Mesendoderm (in vitro differentiated cells): ENCODE data around the gene TCERG1L.

Experiments
- DNase-seq: peaks from one replicate; pipeline ENCODE4 v3.0.0; 2013
- H2AK5ac ChIP-seq: 2 replicates; pipeline ENCODE4 v1.6.1; 2013; ENCODE audit warnings: low read length, inconsistent platforms
- H2BK120ac ChIP-seq: 2 replicates; pipeline ENCODE4 v1.6.1; 2013; ENCODE audit warnings: low read depth, mild to moderate bottlenecking, low read length, moderate library complexity, mixed read lengths
- H2BK15ac ChIP-seq: replicated peaks from 2 replicates; pipeline ENCODE4 v1.6.1; 2013; ENCODE audit warnings: low read depth, mild to moderate bottlenecking, moderate library complexity
- H2BK5ac ChIP-seq: 2 replicates; pipeline ENCODE4 v1.6.1; 2013; ENCODE audit warnings: low read length, inconsistent platforms
- H3K18ac ChIP-seq: 2 replicates; pipeline ENCODE4 v1.6.1; 2013; ENCODE audit warnings: mild to moderate bottlenecking, low read length, mixed read lengths
- H3K23ac ChIP-seq: one replicate; pipeline ENCODE4 v1.6.1; 2013; ENCODE audit warnings: low read length
- H3K27ac ChIP-seq: 2 replicates; pipeline ENCODE4 v1.5.1; 2013; ENCODE audit warnings: low read depth, mild to moderate bottlenecking, inconsistent platforms, low read length, moderate library complexity
- H3K27me3 ChIP-seq: 2 replicates; pipeline ENCODE4 v1.6.1; 2013; ENCODE audit warnings: low read length, control low read depth, mild to moderate bottlenecking, inconsistent platforms; ENCODE audit not compliant: insufficient read depth, poor library complexity
- H3K36me3 ChIP-seq: 2 replicates; pipeline ENCODE4 v1.6.1; 2013; ENCODE audit warnings: low read length, inconsistent platforms; ENCODE audit not compliant: control insufficient read depth, insufficient read depth
- H3K4ac ChIP-seq: one replicate; pipeline ENCODE4 v1.6.1; 2013; ENCODE audit warnings: low read depth, mild to moderate bottlenecking, low read length, moderate library complexity
- H3K4me1 ChIP-seq: 2 replicates; pipeline ENCODE4 v1.6.1; 2013; ENCODE audit warnings: low read depth, low read length, inconsistent platforms; ENCODE audit not compliant: control insufficient read depth
- H3K4me2 ChIP-seq: 2 replicates; pipeline ENCODE4 v1.6.1; 2013; ENCODE audit warnings: low read length
- H3K4me3 ChIP-seq: 2 replicates; pipeline ENCODE4 v1.5.1; 2013; ENCODE audit warnings: mild to moderate bottlenecking, low read length
- H3K56ac ChIP-seq: one replicate; pipeline ENCODE4 v1.6.1; 2013; ENCODE audit warnings: low read length
- H3K79me1 ChIP-seq: 2 replicates; pipeline ENCODE4 v1.6.1; 2013; ENCODE audit warnings: low read length, inconsistent platforms
- H3K79me2 ChIP-seq: 2 replicates; pipeline ENCODE4 v1.6.1; 2013; ENCODE audit warnings: mild to moderate bottlenecking, low read length; ENCODE audit not compliant: control insufficient read depth, insufficient read depth
- H3K9ac ChIP-seq: 2 replicates; pipeline ENCODE4 v1.6.1; 2013; ENCODE audit warnings: low read length, inconsistent platforms
- H4K5ac ChIP-seq: one replicate; pipeline ENCODE4 v1.6.1; 2013; ENCODE audit warnings: low read length
- H4K8ac ChIP-seq: one replicate; pipeline ENCODE4 v1.6.1; 2013; ENCODE audit warnings: low read depth, mild to moderate bottlenecking, control low read depth, low read length, moderate library complexity
- WGBS: extraction: QIAGEN DNeasy Blood & Tissue Kit; methylation state at CpG from one replicate; pipeline ENCODE4 v1.1.7; 2013; ENCODE audit warnings: low lambda C conversion rate, missing lambda C conversion rate; ENCODE audit not compliant: insufficient coverage; ENCODE audit errors: extremely low coverage; 5-methylcytosine and 5-hydroxymethylcytosine counted together

Gene TCERG1L

GRCh38 chr10:131173484-131174210 lies 137.9 kb downstream of the TCERG1L start:
- Histone ChIP-seq H3K79me1 (peaks cover 2% of the 10 kb centered on the region), H3K4me1 (no peaks in the 10 kb centered on the region), H4K5ac (no peak overlapping the region), H3K4me3 (no peak overlapping the region), H3K27me3 (no peaks in the 10 kb centered on the region), H3K79me2 (no peaks in the 10 kb centered on the region), H3K27ac (no peak overlapping the region), H3K9ac (no peak overlapping the region), H4K8ac (no peak overlapping the region), H2BK120ac (no peak overlapping the region), H3K4ac (no peak overlapping the region), H2BK5ac (no peak overlapping the region), H3K23ac (no peak overlapping the region), H3K36me3 (peaks cover 2% of the 10 kb centered on the region), H3K56ac (no peak overlapping the region), H2BK15ac (no peak overlapping the region), H3K4me2 (no peak overlapping the region), H3K18ac (no peak overlapping the region), H2AK5ac (no peak overlapping the region)
- WGBS = no CpG with 5 or more reads among the region's 12 CpGs
- DNase-seq = no peak

DNA sequence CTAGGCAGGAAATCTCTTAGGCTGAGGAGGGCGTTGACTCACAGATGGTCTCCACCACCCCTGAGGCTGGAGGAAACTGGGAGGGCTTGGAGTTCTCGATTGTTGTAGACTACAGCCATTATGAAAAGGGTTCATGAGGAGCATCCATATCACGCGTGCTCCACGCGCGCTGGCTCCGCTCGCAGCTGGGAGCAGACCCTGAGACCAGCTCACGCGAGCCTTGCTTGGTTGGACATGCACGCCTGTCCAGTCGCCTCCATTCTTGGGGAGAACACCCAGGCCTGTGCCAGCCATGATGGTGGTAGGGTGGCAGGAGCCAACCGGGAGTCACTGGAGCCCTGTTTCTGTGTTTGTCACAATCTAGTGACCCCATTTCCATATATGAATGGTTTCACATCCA lies 139.1 kb downstream of the TCERG1L start:
- H3K18ac ChIP-seq = no peak overlapping the region
- no peak overlapping the region for H3K23ac ChIP-seq
- no CpG with 5 or more reads among the region's 14 CpGs for WGBS

DNA sequence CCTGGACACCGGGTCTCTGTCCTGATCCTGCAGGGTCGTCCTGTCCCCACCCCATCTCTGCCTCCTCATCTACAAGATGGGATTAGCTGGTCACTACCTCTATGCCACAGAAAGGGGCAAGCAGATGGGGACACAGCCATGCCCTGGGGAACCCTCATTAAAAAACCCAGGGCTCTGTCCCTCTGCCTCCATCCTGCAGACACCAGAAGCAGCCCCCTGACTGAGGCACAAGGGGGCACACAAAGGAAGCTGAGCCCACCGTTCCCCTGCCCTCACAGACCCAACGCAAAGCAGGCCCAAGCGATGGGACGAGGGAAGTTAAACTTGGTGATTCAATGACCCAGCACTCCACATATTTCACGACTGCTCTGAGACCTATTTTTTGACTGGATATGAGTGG lies 142.4 kb downstream of the TCERG1L start:
- Histone ChIP-seq H3K18ac (no peak overlapping the region), H2BK5ac (no peak overlapping the region), H3K4ac (no peak overlapping the region), H3K4me1 (no peaks in the 10 kb centered on the region), H2AK5ac (no peak overlapping the region), H3K27me3 (no peaks in the 10 kb centered on the region), H4K8ac (no peak overlapping the region), H3K4me3 (no peak overlapping the region), H3K27ac (no peak overlapping the region), H2BK15ac (no peak overlapping the region), H3K56ac (no peak overlapping the region), H4K5ac (no peak overlapping the region), H2BK120ac (no peak overlapping the region), H3K23ac (no peak overlapping the region), H3K79me2 (no peaks in the 10 kb centered on the region), H3K4me2 (no peak overlapping the region), H3K9ac (no peak overlapping the region), H3K79me1 (no peaks in the 10 kb centered on the region), H3K36me3 (no peaks in the 10 kb centered on the region)
- no CpG with 5 or more reads among the region's 7 CpGs for WGBS
- no peak for DNase-seq

More for the DNA sequence above, 139.1 kb downstream of the TCERG1L start:
- no peaks in the 10 kb centered on the region for H3K79me2 ChIP-seq
- no peak overlapping the region for H2BK120ac ChIP-seq
- no peak overlapping the region for H2BK5ac ChIP-seq
- H3K4me2 ChIP-seq = no peak overlapping the region
- no peak overlapping the region for H4K5ac ChIP-seq
- no peaks in the 10 kb centered on the region for H3K27me3 ChIP-seq
- H3K56ac ChIP-seq = no peak overlapping the region
- peaks cover 2% of the 10 kb centered on the region for H3K36me3 ChIP-seq
- H3K4ac ChIP-seq = no peak overlapping the region
- no peak overlapping the region for H3K27ac ChIP-seq
- no peak overlapping the region for H4K8ac ChIP-seq
- H3K4me3 ChIP-seq = no peak overlapping the region
- H3K79me1 ChIP-seq = peaks cover 2% of the 10 kb centered on the region
- H3K4me1 ChIP-seq = no peaks in the 10 kb centered on the region
- H2AK5ac ChIP-seq = no peak overlapping the region
- DNase-seq = no peak
- no peak overlapping the region for H3K9ac ChIP-seq
- H2BK15ac ChIP-seq = no peak overlapping the region

DNA sequence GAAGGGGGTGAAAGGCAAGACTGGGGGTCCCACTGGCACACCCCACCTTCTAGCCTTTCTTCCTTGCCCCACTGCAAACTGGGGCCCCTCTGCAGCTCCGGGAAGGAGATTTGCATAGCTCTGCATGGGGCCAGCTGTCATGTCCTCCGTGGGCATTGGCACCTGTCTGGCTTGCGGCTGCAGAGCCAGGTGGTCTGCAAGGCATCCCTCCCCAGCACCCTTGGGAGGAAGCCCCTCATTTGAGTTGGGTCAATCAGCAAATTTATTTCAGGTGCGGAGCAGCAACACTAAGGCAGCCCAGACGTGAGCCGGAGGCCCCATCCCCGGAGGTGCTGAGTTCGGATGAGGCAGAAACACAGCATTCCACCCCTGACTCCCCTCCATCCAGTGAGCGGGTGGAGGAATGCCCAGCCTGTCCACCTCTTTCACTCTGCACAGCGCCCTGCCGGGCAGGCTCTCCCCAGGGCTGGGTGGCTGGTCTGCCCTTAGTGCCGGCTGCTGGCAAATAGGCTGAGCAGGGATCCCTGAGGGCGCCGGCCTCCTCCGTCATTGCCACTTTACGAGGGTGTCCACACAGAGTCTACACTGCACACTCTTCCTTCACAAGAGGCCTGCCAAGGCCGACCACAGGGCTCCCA lies 143.2 kb downstream of the TCERG1L start:
- Histone ChIP-seq H3K4me3 (no peak overlapping the region), H3K4ac (no peak overlapping the region), H3K4me1 (no peaks in the 10 kb centered on the region), H4K8ac (no peak overlapping the region), H2BK120ac (no peak overlapping the region), H2AK5ac (no peak overlapping the region), H4K5ac (no peak overlapping the region), H3K36me3 (no peaks in the 10 kb centered on the region), H3K79me2 (no peaks in the 10 kb centered on the region), H3K23ac (no peak overlapping the region), H3K9ac (no peak overlapping the region), H2BK5ac (no peak overlapping the region), H2BK15ac (no peak overlapping the region), H3K79me1 (no peaks in the 10 kb centered on the region), H3K18ac (no peak overlapping the region), H3K27me3 (no peaks in the 10 kb centered on the region), H3K4me2 (no peak overlapping the region), H3K56ac (no peak overlapping the region), H3K27ac (no peak overlapping the region)
- no peak for DNase-seq
- WGBS = no CpG with 5 or more reads among the region's 17 CpGs

- Histone ChIP-seq H3K23ac (no peak overlapping the region), H3K79me2 (no peaks in the 10 kb centered on the region), H3K36me3 (no peaks in the 10 kb centered on the region), H3K27me3 (no peaks in the 10 kb centered on the region), H3K27ac (no peak overlapping the region), H3K79me1 (no peaks in the 10 kb centered on the region), H3K9ac (no peak overlapping the region), H3K18ac (no peak overlapping the region), H2BK5ac (no peak overlapping the region), H3K56ac (no peak overlapping the region), H2BK120ac (no peak overlapping the region), H2AK5ac (no peak overlapping the region), H3K4me2 (no peak overlapping the region), H3K4me1 (no peaks in the 10 kb centered on the region), H3K4ac (no peak overlapping the region), H2BK15ac (no peak overlapping the region), H4K5ac (no peak overlapping the region), H3K4me3 (no peak overlapping the region), H4K8ac (no peak overlapping the region)
- WGBS = no CpG with 5 or more reads among the region's 13 CpGs
- DNase-seq = no peak
Measured at GRCh38 chr10:131167036-131167860, 144.3 kb downstream of the TCERG1L start.
